Thyroid gland (tissue), 4 donors: Measurements from ENCODE around the gene COL19A1.

Source experiments
- CTCF ChIP-seq, 6 experiments: fragments of 200-600 bp in 3 of 6; fragments of 450-650 bp in 3 of 6; sonication (generic) in 3 of 6; IDR thresholded peaks; one replicate each; pipeline ENCODE4 v1.5.1; 2016 to 2019; ENCODE audit warnings: antibody characterized with exemption in 6 of 6, mild to moderate bottlenecking in 2 of 6, inconsistent platforms in 1 of 6, moderate library complexity in 1 of 6
- POLR2A ChIP-seq, 2 donors: fragments of 450-650 bp; IDR thresholded peaks; one replicate each; pipeline ENCODE4 v1.6.1; 2017; ENCODE audit warnings: antibody characterized with exemption in 2 of 2, mild to moderate bottlenecking in 2 of 2, moderate library complexity in 1 of 2

- no peak for TF ChIP-seq POLR2A (IDR thresholded peaks at IDR 0.05)
- no peak for TF ChIP-seq CTCF (IDR thresholded peaks at IDR 0.05)
Observed at GRCh38 chr6:69887026-69887425, 20.7 kb downstream of the COL19A1 start.
